IMR-90 (cell line): ENCODE results near the gene WDR37. TPM values are rescaled to one million over a fixed set of nuclear protein-coding genes. Genes with fewer than 3 reads are reported as not detected.

ENCODE experiments used
- ATAC-seq: fragments of 200-7000 bp; cut with Tn5 transposase; 2 replicates; pipeline ENCODE4 v1.9.1; 2020; ENCODE audit warnings: low read depth, mild to moderate bottlenecking, moderate library complexity
- BruUV-seq: library from RNA; stranded (reverse); fragments of 400-500 nt; replicated peaks from 2 replicates; lab custom pipeline; 2021; lab: Mats Ljungman, UMichigan
- CTCF ChIA-PET: fragments of 300-600 bp; formaldehyde crosslinking; extraction: SDS; loops from one replicate; lab custom pipeline; 2021; ENCODE audit warnings: antibody characterized with exemption; lab: Yijun Ruan, JAX
- POLR2A ChIA-PET: fragments of 300-600 bp; sonication (Branson Sonifier 250); formaldehyde crosslinking; loops from one replicate; lab custom pipeline; 2022; ENCODE audit warnings: antibody characterized with exemption; ENCODE audit not compliant: unreplicated experiment; lab: Charles Lee
- DNase-seq: peaks from one replicate; pipeline ENCODE4 v3.0.0; 2013
- H2AFZ ChIP-seq: replicated peaks from 2 replicates; pipeline ENCODE3; 2013; ENCODE audit warnings: low read length, mild to moderate bottlenecking; ENCODE audit not compliant: poor library complexity
- H2AK5ac ChIP-seq: 2 replicates; pipeline ENCODE4 v1.6.1; 2013; ENCODE audit warnings: low read depth, low read length, inconsistent platforms
- H2AK9ac ChIP-seq: replicated peaks from 2 replicates; pipeline ENCODE3; 2013; ENCODE audit warnings: mild to moderate bottlenecking, low read depth, low read length, moderate library complexity; ENCODE audit not compliant: poor library complexity
- H2BK120ac ChIP-seq: 2 replicates; pipeline ENCODE4 v1.6.1; 2013; ENCODE audit warnings: low read depth, low read length, inconsistent platforms
- H2BK15ac ChIP-seq: 3 replicates; pipeline ENCODE4 v1.6.1; 2013; ENCODE audit warnings: low read depth, low read length, inconsistent platforms
- H2BK20ac ChIP-seq: 2 replicates; pipeline ENCODE4 v1.6.1; 2013; ENCODE audit warnings: low read depth, mild to moderate bottlenecking, inconsistent platforms, low read length, moderate library complexity
- H2BK5ac ChIP-seq: 2 replicates; pipeline ENCODE4 v1.6.1; 2013; ENCODE audit warnings: mild to moderate bottlenecking, low read depth, low read length, inconsistent platforms; ENCODE audit not compliant: poor library complexity, severe bottlenecking
- H3K14ac ChIP-seq: replicated peaks from 2 replicates; pipeline ENCODE4 v1.6.1; 2013; ENCODE audit warnings: low read depth, low read length, inconsistent platforms
- H3K18ac ChIP-seq: 2 replicates; pipeline ENCODE4 v1.6.1; 2013; ENCODE audit warnings: low read depth, low read length, control low read depth
- H3K23ac ChIP-seq: 2 replicates; pipeline ENCODE4 v1.6.1; 2013; ENCODE audit warnings: low read depth, low read length, inconsistent platforms
- H3K27ac ChIP-seq: 2 replicates; pipeline ENCODE4 v1.5.1; 2013; ENCODE audit warnings: mild to moderate bottlenecking, control low read depth, low read length; ENCODE audit not compliant: insufficient read depth
- H3K27me3 ChIP-seq: 2 replicates; pipeline ENCODE4 v1.6.1; 2013; ENCODE audit warnings: low read length; ENCODE audit not compliant: control insufficient read depth, insufficient read depth
- H3K36me3 ChIP-seq: 2 replicates; pipeline ENCODE4 v1.6.1; 2013; ENCODE audit warnings: low read length, mixed read lengths; ENCODE audit not compliant: control insufficient read depth, insufficient read depth
- H3K4ac ChIP-seq: 2 replicates; pipeline ENCODE4 v1.6.1; 2013; ENCODE audit warnings: low read depth, low read length, inconsistent platforms
- H3K4me1 ChIP-seq: 2 replicates; pipeline ENCODE4 v1.6.1; 2013; ENCODE audit warnings: low read length, mixed read lengths; ENCODE audit not compliant: control insufficient read depth, insufficient read depth
- H3K4me2 ChIP-seq: 2 replicates; pipeline ENCODE4 v1.6.1; 2013; ENCODE audit warnings: low read depth, mild to moderate bottlenecking, control low read depth, low read length, moderate library complexity
- H3K4me3 ChIP-seq: 2 replicates; pipeline ENCODE4 v1.5.1; 2013; ENCODE audit warnings: low read depth, mild to moderate bottlenecking, control low read depth, low read length, moderate library complexity; ENCODE audit not compliant: insufficient read depth
- H3K56ac ChIP-seq: 2 replicates; pipeline ENCODE4 v1.6.1; 2013; ENCODE audit warnings: low read length, inconsistent platforms; ENCODE audit not compliant: insufficient read depth; ENCODE audit errors: extremely low read depth
- H3K79me1 ChIP-seq, 2 experiments: 2 replicates each; pipeline ENCODE4 v1.6.1; 2013; ENCODE audit warnings: low read length in 2 of 2, inconsistent platforms in 1 of 2, low read depth in 1 of 2
- H3K9ac ChIP-seq: 2 replicates; pipeline ENCODE4 v1.6.1; 2013; ENCODE audit warnings: low read depth, low read length, control low read depth
- H3K9me1 ChIP-seq: 2 replicates; pipeline ENCODE4 v1.6.1; 2013; ENCODE audit warnings: low read length, inconsistent platforms; ENCODE audit not compliant: insufficient read depth
- H3K9me3 ChIP-seq: 2 replicates; pipeline ENCODE4 v1.6.1; 2013; ENCODE audit warnings: low read length; ENCODE audit not compliant: control insufficient read depth, insufficient read depth
- H4K20me1 ChIP-seq: 2 replicates; pipeline ENCODE4 v1.6.1; 2013; ENCODE audit warnings: low read length, inconsistent platforms; ENCODE audit not compliant: insufficient read depth
- H4K5ac ChIP-seq: 2 replicates; pipeline ENCODE4 v1.6.1; 2013; ENCODE audit warnings: mild to moderate bottlenecking, low read depth, low read length, control low read depth
- H4K8ac ChIP-seq, 2 experiments: 2 replicates each; pipeline ENCODE4 v1.6.1; 2013; ENCODE audit warnings: low read depth in 2 of 2, low read length in 2 of 2, control low read depth in 1 of 2, inconsistent platforms in 1 of 2
- H4K91ac ChIP-seq: 2 replicates; pipeline ENCODE4 v1.6.1; 2013; ENCODE audit warnings: low read depth, low read length, inconsistent platforms; ENCODE audit not compliant: insufficient read depth
- BHLHE40 ChIP-seq: fragments of 150-350 bp; IDR thresholded peaks from 2 replicates; pipeline ENCODE4 v1.6.1; 2016; ENCODE audit warnings: mild to moderate bottlenecking, low read depth, low read length
- CEBPB ChIP-seq: IDR thresholded peaks from 2 replicates; pipeline ENCODE4 v1.6.1; 2012; ENCODE audit warnings: low read depth, low read length, improper control_type of control experiment
- CHD1 ChIP-seq: IDR thresholded peaks from 2 replicates; pipeline ENCODE4 v1.6.1; 2012; ENCODE audit warnings: low read depth, low read length, improper control_type of control experiment
- FOS ChIP-seq: fragments of 150-350 bp; IDR thresholded peaks from 2 replicates; pipeline ENCODE4 v1.6.1; 2016; ENCODE audit warnings: low read depth, low read length
- MAFK ChIP-seq: IDR thresholded peaks from 2 replicates; pipeline ENCODE4 v1.6.1; 2012; ENCODE audit warnings: low read depth, low read length, improper control_type of control experiment
- MAZ ChIP-seq: IDR thresholded peaks from 2 replicates; pipeline ENCODE4 v1.6.1; 2012; ENCODE audit warnings: low read depth, mild to moderate bottlenecking, low read length, improper control_type of control experiment, moderate library complexity, borderline replicate concordance
- MXI1 ChIP-seq: IDR thresholded peaks from 2 replicates; pipeline ENCODE4 v1.6.1; 2012; ENCODE audit warnings: low read depth, mild to moderate bottlenecking, low read length, moderate library complexity, borderline replicate concordance
- POLR2A ChIP-seq: IDR thresholded peaks from 2 replicates; pipeline ENCODE4 v1.6.1; 2012; ENCODE audit warnings: mild to moderate bottlenecking, low read depth, low read length
- RAD21 ChIP-seq: IDR thresholded peaks from 2 replicates; pipeline ENCODE4 v1.6.1; 2012; ENCODE audit warnings: low read length, improper control_type of control experiment
- RCOR1 ChIP-seq: IDR thresholded peaks from 2 replicates; pipeline ENCODE4 v1.6.1; 2012; ENCODE audit warnings: mild to moderate bottlenecking, low read length, improper control_type of control experiment; ENCODE audit not compliant: insufficient replicate concordance
- RFX5 ChIP-seq: IDR thresholded peaks from 2 replicates; pipeline ENCODE4 v1.8.0; 2012; ENCODE audit warnings: low read depth, mild to moderate bottlenecking, low read length, moderate library complexity
- SMC3 ChIP-seq: fragments of 150-350 bp; IDR thresholded peaks from 2 replicates; pipeline ENCODE4 v1.6.1; 2016; ENCODE audit warnings: low read depth, mild to moderate bottlenecking, antibody characterized with exemption, low read length, moderate library complexity
- WGBS, 2 experiments: methylation state at CpG; one replicate each; pipeline versions ENCODE4 v1.1.5 to v1.1.7; 2013; ENCODE audit warnings: missing lambda C conversion rate in 2 of 2; ENCODE audit not compliant: insufficient read length in 1 of 2; ENCODE audit errors: extremely low coverage in 2 of 2; 5-methylcytosine and 5-hydroxymethylcytosine counted together
- dilution Hi-C: fragments of 300-500 bp; cut with HindIII; formaldehyde crosslinking; loops from one replicate; pipeline ENCODE4 v1.14.3; 2018; ENCODE audit warnings: low sequenced_read_pairs; ENCODE audit not compliant: unreplicated experiment
- in situ Hi-C: fragments of 300-500 bp; cut with MboI; formaldehyde crosslinking; loops from 3 replicates; pipeline ENCODE4 v1.14.3; 2019; ENCODE audit warnings: low sequenced_read_pairs, inconsistent platforms, mixed read lengths
- intact Hi-C: fragments of 100-400 bp; cut with micrococcal nuclease; formaldehyde crosslinking; loops from 2 replicates; pipeline ENCODE4 v1.10.0; 2022
- polyA plus RNA-seq, 3 experiments: library from polyadenylated mRNA; depleted of rRNA; stranded (reverse); fragments of >200 nt; gene quantifications; 2 replicates each; pipeline ENCODE4 v1.2.3, GENCODE V29; 2012; ENCODE audit warnings: low replicate concordance in 1 of 3
- total RNA-seq: library from RNA; depleted of rRNA; stranded (reverse); fragments of >200 nt; gene quantifications from 2 replicates; pipeline ENCODE4 v1.2.3, GENCODE V29; 2012
- TF ChIP-seq, protein P1 (sequence below): fragments of 150-350 bp; IDR thresholded peaks from 2 replicates; pipeline ENCODE4 v1.6.1; 2017; ENCODE audit warnings: mild to moderate bottlenecking, antibody characterized with exemption, low read length, low read depth

WDR37 gene
- total and polyA plus RNA-seq, 2 of the 4 experiments (the other 2 are of a cell fraction): 12.7 to 14.5 TPM

DNA sequence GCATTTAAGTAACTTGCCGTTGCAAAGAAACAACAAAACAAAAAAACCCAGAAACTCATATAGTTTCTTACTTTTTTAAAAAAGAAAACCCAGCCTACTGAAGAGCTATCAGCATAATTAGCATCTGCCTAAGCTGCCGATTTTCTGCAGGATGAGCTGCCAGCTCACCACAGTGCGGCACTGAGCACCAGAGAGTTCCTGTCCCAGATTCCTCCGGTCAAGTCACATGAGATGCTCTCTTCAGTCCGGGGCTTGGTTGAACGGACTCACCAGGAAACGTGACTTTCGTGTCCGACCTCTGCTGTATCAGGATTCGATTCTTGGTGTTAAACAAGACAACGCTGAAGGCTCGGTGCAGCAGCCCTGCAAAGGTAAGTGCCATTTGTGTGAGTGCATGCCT lies 33.8 kb upstream of the WDR37 start:
- dilution Hi-C loops: no loop called here
- no peaks in the 10 kb centered on the region for H3K9me1 ChIP-seq
- no peak overlapping the region for H4K91ac ChIP-seq
- H2BK120ac ChIP-seq: no peak overlapping the region
- H2AK9ac ChIP-seq: no peak overlapping the region
- H3K4me1 ChIP-seq: no peaks in the 10 kb centered on the region
- no peak overlapping the region for H4K8ac ChIP-seq
- no peak for DNase-seq
- no peak overlapping the region for H2BK5ac ChIP-seq
- H2AK5ac ChIP-seq: no peak overlapping the region
- H2BK15ac ChIP-seq: no peak overlapping the region
- no peak for TF ChIP-seq SMC3
- no peak for TF ChIP-seq FOS
- no peak for TF ChIP-seq RCOR1
- no peak for TF ChIP-seq RAD21
- TF ChIP-seq MAZ: no peak
- TF ChIP-seq CEBPB: no peak
- TF ChIP-seq MXI1: no peak
- no peak for TF ChIP-seq RFX5
- TF ChIP-seq POLR2A: no peak
- TF ChIP-seq MAFK: no peak
- TF ChIP-seq CHD1: no peak
- TF ChIP-seq BHLHE40: no peak
- TF ChIP-seq, protein P1, sequence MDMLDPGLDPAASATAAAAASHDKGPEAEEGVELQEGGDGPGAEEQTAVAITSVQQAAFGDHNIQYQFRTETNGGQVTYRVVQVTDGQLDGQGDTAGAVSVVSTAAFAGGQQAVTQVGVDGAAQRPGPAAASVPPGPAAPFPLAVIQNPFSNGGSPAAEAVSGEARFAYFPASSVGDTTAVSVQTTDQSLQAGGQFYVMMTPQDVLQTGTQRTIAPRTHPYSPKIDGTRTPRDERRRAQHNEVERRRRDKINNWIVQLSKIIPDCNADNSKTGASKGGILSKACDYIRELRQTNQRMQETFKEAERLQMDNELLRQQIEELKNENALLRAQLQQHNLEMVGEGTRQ: no peak
- CTCF ChIA-PET: no interaction called here
- no peaks in the 10 kb centered on the region for H4K20me1 ChIP-seq
- H3K27ac ChIP-seq: no peak overlapping the region
- no peaks in the 10 kb centered on the region for H3K9me3 ChIP-seq
- POLR2A ChIA-PET: no interaction called here
- no peak overlapping the region for H3K18ac ChIP-seq
- H3K36me3 ChIP-seq: peaks cover 21% of the 10 kb centered on the region
- H3K56ac ChIP-seq: no peak overlapping the region
- no peak overlapping the region for H3K4ac ChIP-seq
- intact Hi-C loops: no loop called here
- no peak overlapping the region for H3K14ac ChIP-seq
- H3K23ac ChIP-seq: no peak overlapping the region
- H3K4me3 ChIP-seq: no peak overlapping the region
- no peak overlapping the region for H3K4me2 ChIP-seq
- in situ Hi-C loops: no loop called here
- H3K9ac ChIP-seq: no peak overlapping the region
- BruUV-seq: no TSS peak
- WGBS, 2 experiments: 87% methylated on average over 11 of the region's 12 CpGs; no CpG with 5 or more reads in 1 of the 2 experiments
- H2BK20ac ChIP-seq: no peak overlapping the region
- H3K27me3 ChIP-seq: no peaks in the 10 kb centered on the region
- H4K5ac ChIP-seq: no peak overlapping the region
- H3K79me1 ChIP-seq: no peaks in the 10 kb centered on the region
- no peak overlapping the region for H2AFZ ChIP-seq
- no peak for ATAC-seq
